PC-9 (cell line): Measurements from ENCODE around the gene ENPP4.
"Not testable (repeated sequence)": the region's sequence is repeated elsewhere in the genome, so short reads cannot be mapped to it uniquely, and the experiment has no call there.

Source experiments
- CTCF ChIP-seq: fragments of 200-600 bp; sonication (generic); conservative IDR thresholded peaks from 2 replicates; pipeline ENCODE4 v1.6.1; 2017; ENCODE audit warnings: mixed run types, antibody characterized with exemption, mild to moderate bottlenecking, moderate library complexity
- EZH2 ChIP-seq: fragments of 200-600 bp; sonication (generic); IDR thresholded peaks from 2 replicates; pipeline ENCODE4 v1.8.0; 2017; ENCODE audit warnings: antibody characterized with exemption, low read depth

- not testable (repeated sequence) for TF ChIP-seq CTCF, EZH2
Measured at GRCh38 chr6:46085688-46086087, 44.1 kb upstream of the ENPP4 start.
